HG02938 (cell line): ENCODE measurements around the gene NUMA1.

Experiments
- ATAC-seq: cut with Tn5 transposase; IDR thresholded peaks from one replicate; pipeline ENCODE4 v1.9.1; 2021; ENCODE audit warnings: mild to moderate bottlenecking, moderate library complexity; ENCODE audit not compliant: unreplicated experiment

Gene NUMA1

GRCh38 chr11:72001285-72001684 is 79.1 kb downstream of the NUMA1 start:
- no peak for ATAC-seq

GRCh38 chr11:72000202-72000867 is 80.0 kb downstream of the NUMA1 start:
- ATAC-seq = no peak

- no peak for ATAC-seq
Observed at GRCh38 chr11:71999798-72000197, 80.5 kb downstream of the NUMA1 start.

- ATAC-seq = no peak
Observed at GRCh38 chr11:71999362-71999761, 81.0 kb downstream of the NUMA1 start.

- ATAC-seq = no peak
Observed at GRCh38 chr11:71998649-71999310, 81.6 kb downstream of the NUMA1 start, which contains the start of gene IL18BP. IL18BP (plus strand) TSS chr11:71998909; CDS start chr11:71999985, 1,076 bp downstream.

GRCh38 chr11:71998061-71998460 is 82.3 kb downstream of the NUMA1 start:
- no peak for ATAC-seq

GRCh38 chr11:71997594-71997993 is 82.7 kb downstream of the NUMA1 start:
- ATAC-seq = no peak

- no peak for ATAC-seq
Observed at GRCh38 chr11:71996946-71997345, 83.4 kb downstream of the NUMA1 start.

GRCh38 chr11:71996517-71996916 is 83.8 kb downstream of the NUMA1 start:
- no peak for ATAC-seq

GRCh38 chr11:71995726-71996291 is 84.5 kb downstream of the NUMA1 start:
- ATAC-seq = no peak

GRCh38 chr11:71994786-71995185 is 85.6 kb downstream of the NUMA1 start:
- ATAC-seq = no peak

- ATAC-seq = no peak
Observed at GRCh38 chr11:71992136-71992730, 88.1 kb downstream of the NUMA1 start.

- ATAC-seq = peak; percentile 79
Observed at GRCh38 chr11:71991494-71991893, 88.8 kb downstream of the NUMA1 start.

GRCh38 chr11:71990701-71991100 is 89.6 kb downstream of the NUMA1 start:
- no peak for ATAC-seq

GRCh38 chr11:71988050-71988449 is 92.3 kb downstream of the NUMA1 start:
- ATAC-seq = no peak

- no peak for ATAC-seq
Observed at GRCh38 chr11:71987521-71987920, 92.8 kb downstream of the NUMA1 start.

GRCh38 chr11:71986131-71986530 is 94.2 kb downstream of the NUMA1 start:
- no peak for ATAC-seq

- no peak for ATAC-seq
Observed at GRCh38 chr11:71979602-71980001, 100.7 kb downstream of the NUMA1 start.

- no peak for ATAC-seq
Observed at GRCh38 chr11:71979094-71979493, 101.2 kb downstream of the NUMA1 start.

GRCh38 chr11:71977743-71978418 is 102.5 kb downstream of the NUMA1 start:
- no peak for ATAC-seq

- ATAC-seq = no peak
Observed at GRCh38 chr11:71977090-71977489, 103.3 kb downstream of the NUMA1 start.
